SHP77 treated with DMSO at 0.1 percent for 48 hours (cell line): ENCODE data around the gene FREM1.
"Not testable (repeated sequence)": the region's sequence is repeated elsewhere in the genome, so short reads cannot be mapped to it uniquely, and the experiment has no call there.

Experiments used
- DNase-seq: peaks from one replicate; lab custom pipeline; 2025; lab: John Stamatoyannopoulos, UW

FREM1 gene, protein sequence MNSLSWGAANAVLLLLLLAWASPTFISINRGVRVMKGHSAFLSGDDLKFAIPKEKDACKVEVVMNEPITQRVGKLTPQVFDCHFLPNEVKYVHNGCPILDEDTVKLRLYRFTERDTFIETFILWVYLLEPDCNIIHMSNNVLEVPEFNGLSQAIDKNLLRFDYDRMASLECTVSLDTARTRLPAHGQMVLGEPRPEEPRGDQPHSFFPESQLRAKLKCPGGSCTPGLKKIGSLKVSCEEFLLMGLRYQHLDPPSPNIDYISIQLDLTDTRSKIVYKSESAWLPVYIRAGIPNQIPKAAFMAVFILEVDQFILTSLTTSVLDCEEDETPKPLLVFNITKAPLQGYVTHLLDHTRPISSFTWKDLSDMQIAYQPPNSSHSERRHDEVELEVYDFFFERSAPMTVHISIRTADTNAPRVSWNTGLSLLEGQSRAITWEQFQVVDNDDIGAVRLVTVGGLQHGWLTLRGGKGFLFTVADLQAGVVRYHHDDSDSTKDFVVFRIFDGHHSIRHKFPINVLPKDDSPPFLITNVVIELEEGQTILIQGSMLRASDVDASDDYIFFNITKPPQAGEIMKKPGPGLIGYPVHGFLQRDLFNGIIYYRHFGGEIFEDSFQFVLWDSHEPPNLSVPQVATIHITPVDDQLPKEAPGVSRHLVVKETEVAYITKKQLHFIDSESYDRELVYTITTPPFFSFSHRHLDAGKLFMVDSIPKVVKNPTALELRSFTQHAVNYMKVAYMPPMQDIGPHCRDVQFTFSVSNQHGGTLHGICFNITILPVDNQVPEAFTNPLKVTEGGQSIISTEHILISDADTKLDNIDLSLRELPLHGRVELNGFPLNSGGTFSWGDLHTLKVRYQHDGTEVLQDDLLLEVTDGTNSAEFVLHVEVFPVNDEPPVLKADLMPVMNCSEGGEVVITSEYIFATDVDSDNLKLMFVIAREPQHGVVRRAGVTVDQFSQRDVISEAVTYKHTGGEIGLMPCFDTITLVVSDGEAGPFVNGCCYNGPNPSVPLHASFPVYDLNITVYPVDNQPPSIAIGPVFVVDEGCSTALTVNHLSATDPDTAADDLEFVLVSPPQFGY (N-terminal part only)

DNA sequence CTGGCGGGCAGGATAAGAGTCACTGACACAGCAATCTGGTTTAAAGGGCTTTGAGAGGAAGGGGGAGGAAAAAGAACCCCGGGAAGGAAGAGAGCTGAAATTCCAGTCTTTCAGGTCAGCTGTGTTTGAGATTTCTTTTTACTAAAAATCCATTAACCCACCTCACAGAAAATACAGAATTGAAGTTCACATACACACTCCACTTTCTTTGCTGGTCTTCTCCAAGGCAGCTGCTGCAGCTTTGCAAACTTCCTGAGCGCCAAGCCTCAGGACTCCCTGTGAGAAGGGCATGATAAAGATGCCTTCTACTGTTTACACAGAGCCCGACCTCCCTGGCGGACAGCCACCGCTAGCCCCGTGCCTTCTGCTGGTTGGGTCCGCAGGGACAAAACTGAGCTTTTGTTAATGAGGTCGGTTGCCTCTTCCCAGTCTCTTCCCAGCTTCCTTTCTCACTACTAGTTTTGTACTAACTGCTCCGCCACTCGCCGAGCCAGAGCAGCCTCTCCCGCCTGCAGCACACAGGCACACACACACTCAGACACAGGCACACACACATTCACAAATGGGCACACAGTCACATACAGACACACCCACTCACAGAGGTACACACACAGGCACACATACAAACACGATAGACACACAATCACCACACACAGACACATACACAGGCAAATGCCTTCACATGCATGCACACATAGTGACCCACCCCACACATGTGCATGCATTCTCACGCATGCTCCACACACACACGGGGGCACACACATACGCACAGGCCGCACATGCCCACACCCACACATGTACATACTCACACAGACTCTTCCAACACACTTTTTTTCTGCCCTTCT lies at the start of gene FREM1:
FREM1 (minus strand) TSS at position 468 of the 845 bp plus-strand sequence. CDS start 41,451 bp downstream, outside the sequence.
- DNase-seq, result no peak

DNA sequence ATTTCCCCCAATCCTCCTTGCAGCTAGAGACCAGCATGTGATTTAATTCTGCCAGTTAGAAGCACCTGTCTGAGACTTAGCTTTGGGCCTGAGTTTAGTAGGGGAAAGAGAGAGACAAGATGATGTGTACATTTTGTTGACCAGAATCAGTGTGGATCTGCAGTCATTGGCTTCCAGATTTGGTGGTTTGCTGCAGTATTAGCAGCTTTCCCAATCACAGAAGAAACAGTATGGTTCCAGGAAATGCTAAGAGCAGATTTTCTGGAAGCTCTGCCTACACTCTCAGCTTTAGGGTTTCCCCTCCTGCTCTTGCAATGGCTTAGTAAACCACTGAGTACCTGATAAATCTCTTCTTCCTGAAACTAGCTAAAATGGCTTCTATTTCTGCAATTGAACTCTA lies 48.8 kb upstream of the FREM1 start:
- no peak for DNase-seq

DNA sequence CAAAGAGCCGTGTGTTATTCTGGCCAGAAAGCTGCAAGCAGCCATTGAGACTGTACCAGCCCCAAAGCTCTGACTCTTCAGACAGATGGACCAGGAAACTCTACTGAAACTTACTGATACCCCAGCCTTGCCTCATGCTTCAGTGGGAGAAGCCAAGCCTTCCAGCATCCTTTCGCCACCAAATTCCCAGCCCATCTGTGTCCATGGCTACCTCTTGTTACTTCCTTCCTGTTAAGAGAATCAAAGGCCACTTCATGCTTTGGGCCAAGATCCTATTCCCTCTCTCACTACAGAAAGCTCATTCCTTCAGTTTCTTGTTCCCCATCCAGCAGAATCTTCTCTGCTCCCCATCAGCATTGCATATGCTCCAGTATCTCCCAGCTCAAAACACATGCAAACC lies 46.9 kb upstream of the FREM1 start:
- DNase-seq, result no peak

DNA sequence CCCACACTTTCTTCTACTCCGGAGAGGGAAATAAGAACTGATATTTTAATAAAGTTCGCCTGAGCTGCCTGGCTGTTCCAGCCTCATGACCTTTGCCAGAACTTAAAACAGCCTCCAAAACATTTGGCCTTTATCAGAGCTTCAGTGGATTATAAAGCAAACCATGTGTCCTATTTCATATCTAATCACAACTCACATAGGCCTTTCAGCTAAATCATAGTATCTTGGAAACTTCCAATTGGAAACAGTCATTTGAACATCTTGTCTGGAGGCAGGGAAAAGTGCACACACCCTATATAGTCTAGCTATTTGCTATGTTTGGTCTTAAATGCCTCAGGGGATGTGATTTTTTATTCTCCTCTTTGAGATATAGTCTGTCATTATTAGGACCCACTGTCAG lies 46.0 kb upstream of the FREM1 start:
- DNase-seq, result no peak

DNA sequence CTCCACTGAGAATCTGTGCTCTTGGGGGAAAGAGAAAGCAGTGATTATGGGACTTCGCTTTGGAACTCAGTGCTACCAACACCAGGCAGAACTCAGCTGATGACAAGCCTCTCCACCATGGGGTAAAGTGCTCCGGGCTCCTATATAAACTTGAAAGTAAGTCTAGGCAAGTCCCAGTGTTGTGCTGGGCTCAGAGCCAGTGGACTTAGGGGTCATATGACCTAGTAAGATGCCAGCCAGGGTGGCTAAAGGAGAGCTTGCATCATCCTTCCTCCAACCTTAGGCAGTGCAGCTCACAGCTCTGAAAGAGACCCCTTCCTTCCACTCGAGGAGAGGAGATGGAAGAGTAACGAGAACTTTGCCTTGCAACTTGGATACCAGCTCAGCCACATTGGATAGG lies 35.1 kb upstream of the FREM1 start:
- DNase-seq, result no peak

DNA sequence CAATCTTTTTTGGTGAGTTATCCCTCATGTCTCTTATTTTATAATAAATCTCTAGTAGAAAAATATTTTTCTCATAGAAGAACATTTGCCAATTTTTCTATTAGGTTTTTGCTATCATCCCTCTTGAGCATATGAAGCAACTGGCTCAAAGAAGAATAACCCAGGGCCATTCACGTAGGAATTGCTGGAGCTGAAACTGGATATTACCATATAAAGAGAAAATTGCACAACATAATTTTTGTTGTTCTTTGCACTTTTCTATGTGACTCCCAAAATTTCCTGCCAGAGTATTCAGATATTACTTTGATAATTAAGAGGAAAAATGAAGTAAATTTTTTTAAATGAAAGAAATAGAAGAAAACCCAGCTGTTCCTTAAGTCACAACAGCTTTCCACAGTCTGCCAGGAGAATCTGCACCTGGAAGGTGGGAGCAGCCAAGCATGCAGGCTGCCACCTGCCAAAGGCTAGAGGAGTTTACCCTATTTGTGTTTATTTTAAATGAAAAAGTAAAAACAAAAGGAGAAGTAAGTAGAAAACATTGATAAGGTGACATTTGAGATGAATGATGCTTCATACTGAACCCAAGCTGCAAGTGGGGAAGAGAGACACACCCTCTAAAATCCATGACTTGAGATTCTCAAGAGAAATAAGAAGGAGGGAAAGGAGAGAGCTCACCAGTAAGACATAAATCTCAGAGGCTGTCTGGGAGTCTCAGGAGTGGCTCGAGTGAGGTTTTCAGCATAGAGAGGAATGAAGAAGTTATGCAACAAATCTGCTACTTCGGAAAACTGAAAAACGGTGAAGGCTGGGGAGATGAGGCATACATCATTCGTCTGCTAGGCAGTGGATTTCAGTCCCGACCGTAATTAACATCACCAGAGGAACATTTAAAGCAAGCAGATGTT lies 31.5 kb upstream of the FREM1 start:
- no peak for DNase-seq

DNA sequence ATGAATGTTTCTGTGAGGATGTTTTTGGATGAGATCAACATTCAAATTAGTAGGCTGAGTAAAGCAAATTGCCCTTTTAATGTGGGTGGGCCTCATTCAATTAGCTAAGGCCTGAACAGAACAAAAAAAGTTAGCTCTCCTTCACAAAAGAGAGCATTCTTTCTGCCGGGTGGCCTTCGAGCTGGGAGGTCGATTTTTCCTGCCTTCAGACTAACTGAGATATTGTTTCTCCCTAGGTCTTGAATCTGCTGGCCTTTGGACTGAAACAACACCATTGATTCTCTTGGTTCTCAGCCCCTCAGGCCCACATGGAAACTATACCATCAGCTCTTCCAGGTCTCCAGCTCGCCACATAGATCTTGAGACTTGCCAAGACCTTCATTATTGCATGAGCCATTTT lies 29.1 kb upstream of the FREM1 start:
- no peak for DNase-seq

DNA sequence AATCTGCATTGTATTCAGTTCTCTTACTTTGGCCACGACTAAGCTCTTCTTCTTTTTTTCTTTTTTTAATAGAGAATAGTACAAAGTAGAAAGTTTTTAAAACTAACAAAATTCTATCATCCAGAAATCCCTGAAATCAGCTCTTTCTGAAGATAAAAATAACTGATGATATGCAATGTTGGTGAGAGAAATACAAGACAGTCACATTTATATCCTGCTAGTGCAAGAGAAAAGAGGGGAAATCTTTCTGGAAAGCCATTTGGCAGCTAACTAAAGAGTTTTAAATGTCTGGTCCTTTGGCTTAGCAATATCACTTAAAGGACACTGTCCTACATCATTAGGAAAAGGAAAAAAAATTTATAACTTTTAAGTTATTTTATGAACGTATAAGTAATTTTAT lies 27.0 kb upstream of the FREM1 start:
- DNase-seq, result no peak

DNA sequence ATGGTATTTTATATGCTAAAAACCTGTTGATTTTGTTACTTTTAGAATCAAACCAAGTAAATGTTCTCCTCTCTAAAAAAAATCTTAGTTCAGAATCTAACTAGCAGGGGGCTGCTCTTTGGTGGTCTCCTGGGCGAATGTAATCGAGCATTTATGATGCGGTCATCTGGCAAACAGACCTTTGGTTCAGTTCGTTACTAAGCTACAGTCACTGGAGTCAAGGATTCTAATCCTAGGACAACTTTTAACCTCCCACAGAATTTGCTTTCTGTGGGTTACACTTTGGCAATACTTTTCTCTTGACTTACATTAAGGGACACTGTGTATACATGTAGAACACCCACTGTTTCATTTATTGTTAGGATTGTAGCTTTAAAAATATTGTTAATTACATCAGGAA lies 26.3 kb upstream of the FREM1 start:
- no peak for DNase-seq

DNA sequence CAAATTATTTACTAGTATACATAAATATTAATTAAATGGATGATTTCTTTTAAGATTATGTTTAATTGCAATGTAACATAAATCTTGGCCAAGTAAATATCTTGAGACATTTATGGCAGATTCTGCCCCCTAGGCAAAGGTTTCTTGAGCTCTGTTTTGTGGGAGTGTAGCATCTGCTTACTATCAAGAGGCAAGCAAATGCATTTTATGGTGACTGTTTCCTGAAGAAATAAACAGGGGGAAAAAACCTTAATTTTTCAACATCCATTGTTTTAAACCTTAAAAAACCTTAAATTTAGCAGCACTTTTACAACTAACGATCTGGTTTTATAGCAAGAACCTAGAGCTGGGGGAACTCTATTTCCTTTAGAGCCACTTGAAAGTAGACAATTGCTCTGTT lies 25.7 kb upstream of the FREM1 start:
- no peak for DNase-seq

DNA sequence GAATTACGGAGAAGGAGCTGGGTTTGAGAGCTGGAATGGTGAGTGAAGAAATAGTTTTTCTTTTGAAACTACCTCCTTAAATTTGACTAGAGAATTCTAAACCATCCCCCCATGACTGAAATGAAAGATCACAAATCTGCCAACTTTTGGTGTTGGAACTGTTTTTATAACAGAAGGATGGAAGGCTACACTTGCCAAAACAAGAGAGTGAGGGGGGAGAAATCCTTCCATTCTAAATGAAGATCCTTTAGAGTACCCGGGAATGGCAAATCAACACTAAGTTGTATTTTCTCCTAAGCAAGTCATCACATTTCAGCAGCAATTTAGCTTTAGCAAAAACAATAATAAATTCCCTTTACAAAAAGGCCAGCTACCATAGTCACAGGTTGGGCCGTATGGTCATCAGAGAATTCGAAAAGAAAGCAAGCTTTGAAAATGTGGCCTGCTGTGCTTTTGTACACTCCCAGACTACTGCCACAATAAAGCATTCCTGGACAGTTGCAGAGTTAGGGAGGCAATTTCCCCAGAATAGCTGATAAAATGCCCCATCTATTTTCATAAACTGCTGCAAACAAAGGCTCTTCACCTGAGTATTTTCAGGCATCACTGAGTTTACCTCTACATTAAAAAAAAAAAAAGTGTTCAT lies 25.0 kb upstream of the FREM1 start:
- DNase-seq, result no peak

DNA sequence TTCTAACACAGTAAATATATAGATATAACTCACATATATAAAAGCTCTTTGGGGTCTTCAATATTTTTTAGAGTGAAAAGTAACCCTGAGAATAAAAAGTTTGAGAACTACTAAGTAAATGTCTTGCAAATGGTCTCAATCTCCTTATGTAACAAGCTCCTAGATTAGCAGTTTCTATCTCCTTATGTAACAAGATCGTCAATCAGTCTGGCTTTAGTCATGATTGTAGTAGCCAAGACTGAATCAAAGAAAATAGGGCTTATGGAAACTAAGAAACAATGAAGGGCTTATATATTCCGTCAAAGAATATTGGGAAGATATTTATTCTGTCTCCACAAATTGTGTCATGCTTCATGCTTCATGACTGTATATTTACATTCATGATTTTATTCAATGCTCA lies 22.4 kb upstream of the FREM1 start:
- DNase-seq, result no peak

DNA sequence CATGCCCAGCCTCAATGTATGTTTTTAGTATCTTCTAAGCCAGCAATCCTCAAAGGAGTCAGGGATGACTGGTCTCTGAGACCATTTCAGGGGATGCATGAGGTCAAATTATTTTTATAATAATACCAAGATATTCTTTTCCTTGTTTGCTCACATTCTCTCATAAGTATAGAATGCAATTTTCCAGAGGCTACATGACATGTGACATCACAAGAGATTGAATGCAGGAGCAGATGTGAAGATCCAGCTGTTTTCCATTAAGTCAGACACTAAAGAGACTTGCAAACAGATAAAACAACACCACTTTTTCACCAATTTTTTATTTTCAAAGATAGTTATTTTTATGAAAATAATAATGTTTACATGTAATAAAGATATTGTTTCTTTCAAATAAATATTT lies 22.0 kb upstream of the FREM1 start:
- DNase-seq, result no peak

DNA sequence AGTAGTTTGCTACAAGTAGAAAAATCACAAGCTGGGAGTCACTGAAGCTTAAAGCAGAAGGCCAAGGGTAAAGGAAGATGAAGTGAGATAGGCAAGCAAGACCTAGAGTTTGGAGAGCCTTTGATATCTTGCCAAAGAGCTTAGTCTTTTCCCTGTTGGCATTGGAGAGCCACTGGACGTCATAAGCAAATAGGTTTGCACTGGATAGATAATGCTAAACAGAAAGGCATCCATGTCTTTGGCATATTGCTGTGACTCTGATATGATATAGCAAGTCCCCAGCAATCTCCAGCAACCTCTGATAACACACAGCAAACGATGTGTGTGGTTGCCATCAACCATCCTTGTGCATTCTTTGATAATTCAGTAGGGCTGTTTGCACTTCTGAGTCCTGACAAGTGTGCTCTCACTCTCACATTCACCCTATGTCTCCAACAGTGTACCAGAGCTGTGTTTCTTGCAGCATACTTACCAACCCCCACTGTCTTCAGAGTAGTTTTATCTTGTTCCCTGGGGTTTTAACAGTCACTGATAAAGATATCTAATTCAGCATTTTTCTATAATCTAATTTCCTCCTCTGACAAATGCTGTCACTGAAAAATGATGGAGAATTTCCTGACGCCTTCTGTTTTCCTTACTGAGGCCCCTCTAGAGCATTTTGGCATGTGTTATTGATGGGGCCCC lies 16.9 kb upstream of the FREM1 start:
- DNase-seq, result no peak

DNA sequence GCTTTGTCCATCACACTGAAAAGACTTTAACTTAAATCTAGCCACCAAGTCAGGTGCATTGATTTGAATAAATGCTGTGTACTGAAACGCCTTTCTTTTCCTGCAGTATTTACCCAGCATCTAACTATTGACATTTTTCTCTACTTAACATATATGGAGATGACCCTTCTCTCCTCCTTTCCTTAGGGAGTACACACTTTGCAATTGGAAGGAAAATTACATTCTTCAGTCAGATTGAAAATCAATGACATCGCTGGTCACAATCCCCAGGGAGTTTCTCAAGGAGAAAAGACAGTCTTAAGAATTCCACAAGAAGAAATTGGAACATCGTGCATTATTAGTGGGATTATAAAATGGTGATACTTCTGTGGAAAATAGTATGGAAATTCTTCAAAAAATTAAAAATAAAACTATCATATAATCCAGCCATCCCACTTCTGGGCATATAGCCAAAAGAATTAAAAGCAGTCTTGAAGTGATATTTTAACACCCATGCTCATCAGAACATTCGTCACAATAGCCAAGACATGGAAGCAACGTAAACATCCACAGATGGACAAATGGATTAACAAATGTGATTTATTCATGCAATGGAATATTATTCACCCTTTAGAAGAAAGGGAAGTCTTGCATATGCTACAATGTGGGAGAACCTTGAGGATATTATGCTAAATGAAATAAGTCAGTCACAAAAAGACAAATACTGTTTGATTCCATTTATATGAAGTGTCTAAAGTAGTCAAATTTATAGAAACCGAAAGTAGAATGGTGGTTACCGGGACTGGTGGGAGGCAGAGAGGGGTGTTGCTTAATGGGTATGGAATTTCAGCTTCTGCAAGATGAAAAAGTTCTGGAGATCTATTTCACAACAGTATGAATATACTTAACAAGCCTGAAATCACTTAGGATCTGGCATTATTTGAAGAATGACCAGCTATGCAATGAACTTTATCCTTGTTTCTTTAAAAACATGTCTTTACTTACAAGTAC lies 14.3 kb upstream of the FREM1 start:
- DNase-seq, result no peak

DNA sequence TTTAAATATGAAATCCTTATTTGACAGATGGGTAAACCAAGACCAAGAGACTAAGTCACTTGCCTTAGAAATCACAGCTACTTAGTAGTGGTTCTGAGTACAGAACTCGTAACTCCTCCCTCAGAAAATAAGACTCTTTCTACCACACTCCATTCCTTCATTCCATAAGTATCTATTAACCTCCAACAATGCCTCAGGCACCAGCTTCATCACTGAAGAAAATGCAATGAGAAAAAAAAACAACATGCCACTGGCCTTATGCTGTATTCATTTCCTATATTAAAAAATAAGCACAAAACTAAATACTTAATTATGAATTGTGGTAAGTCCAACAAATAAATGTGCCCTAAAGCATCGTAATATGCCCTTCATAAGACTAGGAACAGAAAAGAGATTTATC lies 13.5 kb upstream of the FREM1 start:
- DNase-seq, result no peak

DNA sequence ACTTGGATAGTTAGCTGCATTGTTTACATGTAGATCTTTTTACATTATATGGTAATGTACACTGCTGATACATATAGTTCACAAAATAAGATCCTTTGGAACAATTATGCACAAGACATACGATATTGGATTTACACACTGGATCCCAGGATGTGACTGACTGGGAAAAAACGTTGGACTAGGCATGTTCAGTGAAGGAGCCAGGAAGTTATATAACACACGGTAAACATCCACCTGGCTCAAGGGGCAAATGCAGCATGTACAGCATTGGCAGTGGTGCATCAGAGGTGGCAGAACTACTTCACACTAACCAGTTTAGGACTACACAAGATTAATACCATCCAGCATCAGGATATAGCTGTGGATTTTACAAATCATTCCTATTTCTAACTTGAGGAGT lies 10.6 kb upstream of the FREM1 start:
- DNase-seq, result not testable (repeated sequence)

DNA sequence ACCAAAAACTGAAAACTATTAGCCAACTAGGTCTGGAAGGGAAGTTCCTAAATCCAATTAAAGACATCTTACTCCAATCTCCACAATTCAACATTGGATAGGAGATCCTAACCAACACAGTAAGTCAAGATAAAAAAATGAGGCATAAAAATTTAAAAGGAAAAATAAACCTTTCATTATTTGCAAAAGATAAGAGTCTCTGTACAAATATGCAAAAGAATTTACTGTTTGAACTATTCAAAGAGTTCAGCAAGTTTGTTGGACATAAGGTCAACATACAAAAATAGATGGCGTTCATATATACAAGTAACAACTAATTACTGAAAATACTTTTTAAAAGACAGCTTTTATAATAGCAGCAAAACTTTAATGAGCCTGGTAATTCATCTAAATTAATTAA lies 3.1 kb upstream of the FREM1 start:
- DNase-seq, result no peak

DNA sequence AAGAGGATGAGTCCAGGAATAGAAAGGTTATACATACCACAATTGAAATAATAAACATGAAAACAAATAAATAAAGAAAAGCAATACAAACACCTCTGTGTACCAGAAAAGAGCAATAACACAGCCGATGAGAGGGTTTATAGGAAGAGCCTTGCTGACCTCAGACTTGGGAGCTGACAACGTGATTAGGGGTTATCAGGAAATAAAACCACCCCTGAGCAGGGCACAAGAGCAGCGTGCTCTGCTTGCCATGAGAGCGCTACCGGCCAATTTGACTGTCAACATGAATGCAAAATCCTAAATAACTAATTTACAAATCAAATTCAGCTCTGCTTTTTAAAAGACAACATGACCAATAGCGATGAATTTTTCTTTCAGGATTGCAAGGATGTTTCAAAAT lies 2.6 kb upstream of the FREM1 start:
- DNase-seq, result no peak
